ENCODE results near the gene SCUBE1. TPM values are rescaled to one million over a fixed set of nuclear protein-coding genes. Genes with fewer than 3 reads are reported as not detected.

SCUBE1 gene
- total RNA-seq (under 1 TPM; 0.07 to 0.33 TPM), polyA plus RNA-seq (not detected)

DNA sequence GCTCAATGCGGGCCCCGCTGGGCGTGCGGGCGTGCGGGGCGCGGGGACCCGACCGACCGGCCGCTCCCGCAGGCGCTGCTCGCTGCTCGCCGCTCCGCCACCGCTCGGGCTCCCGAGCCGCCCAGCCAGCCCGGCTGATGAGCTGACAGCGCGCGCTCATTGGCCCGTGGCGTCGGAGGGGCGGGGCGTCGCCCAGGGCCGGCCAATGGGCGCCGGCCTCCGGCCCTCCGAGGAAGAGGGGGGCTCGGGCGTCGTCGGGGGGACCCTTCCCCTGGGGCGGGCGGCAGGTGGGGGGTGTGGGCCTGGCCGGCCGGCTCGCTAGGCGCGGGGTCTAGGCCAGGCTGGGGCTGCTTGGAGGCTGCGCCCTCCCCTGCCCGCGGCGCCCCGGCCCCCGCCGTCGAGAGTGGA, at the start of gene SCUBE1:
Gene SCUBE1 (minus strand): TSS at position 111 of the 408 bp plus-strand sequence. CDS start 111 bp downstream, outside the sequence.
- Histone ChIP-seq H3K36me3 (ENCODE audit: insufficient read depth, low read length) (no peaks in the 10 kb centered on the region), H3K4me1 (ENCODE audit: insufficient read depth, low read length) (no peaks in the 10 kb centered on the region), H3K27me3 (ENCODE audit: insufficient read depth, low read length, poor library complexity, severe bottlenecking) (peaks cover 17% of the 10 kb centered on the region), H3K9me3 (ENCODE audit: low read length) (no peaks in the 10 kb centered on the region), H3K4me3 (ENCODE audit: low read length) (no peak within 1 kb of the TSS), H3K27ac (ENCODE audit: low read depth, low read length) (no peak within 1 kb of the TSS)
- H3K4me3 Mint-ChIP-seq, result peak within 1 kb of the TSS in 6 of 7 donors; percentile 31 to 79 (median 51)
- peaks cover 5 to 33% (median 9%) of the 10 kb centered on the region in 3 donors for H3K4me1 Mint-ChIP-seq
- H3K36me3 Mint-ChIP-seq, result peaks cover 0 to 4% (median 0%) of the 10 kb centered on the region in 3 donors
- H3K27ac Mint-ChIP-seq, result no peak within 1 kb of the TSS
- POLR2A ChIA-PET, result no interaction called here
- peak; percentile 6 to 52 (median 22) for DNase-seq
- CTCF ChIA-PET, result no interaction called here
- H3K27me3 Mint-ChIP-seq, result peaks cover 37 to 56% of the 10 kb centered on the region in 2 donors
- H3K9me3 Mint-ChIP-seq, result no peaks in the 10 kb centered on the region

DNA sequence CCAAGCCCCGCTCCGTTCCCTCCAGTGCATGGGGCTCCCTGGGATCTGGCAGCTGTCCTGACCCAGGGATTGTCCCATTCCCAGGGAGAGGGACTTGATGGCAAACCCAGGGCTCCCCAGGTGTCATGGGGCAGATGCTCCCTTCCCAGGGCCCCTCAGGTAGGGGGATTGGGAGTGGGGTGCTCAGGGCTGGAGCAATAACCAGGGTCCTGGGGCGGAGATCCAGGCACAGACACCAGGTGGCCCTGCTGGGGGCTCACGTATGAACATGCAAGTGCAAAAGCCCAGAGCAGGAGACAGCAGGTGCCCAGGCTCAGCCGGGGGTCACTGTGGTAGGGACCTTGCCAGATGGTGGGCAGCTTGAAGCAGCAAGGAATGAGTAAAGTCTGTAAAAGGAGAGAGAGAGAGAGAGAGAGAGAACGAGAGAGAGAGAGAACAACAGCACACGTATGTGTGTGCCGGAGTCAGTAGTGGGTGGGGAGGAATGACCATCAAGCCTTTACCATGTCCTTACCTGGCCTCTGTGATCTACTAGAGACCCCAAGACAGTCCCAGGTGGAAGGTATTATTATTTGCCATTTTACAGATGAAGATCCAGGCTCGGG, 49.3 kb upstream of the SCUBE1 start:
- H3K9me3 ChIP-seq (ENCODE audit: low read length), result no peaks in the 10 kb centered on the region
- Mint-ChIP-seq H3K4me1 (peaks cover 0 to 3% (median 0%) of the 10 kb centered on the region in 3 donors), H3K27ac (peak overlapping the region in 1 of 8 donors; percentile 56), H3K36me3 (no peaks in the 10 kb centered on the region), H3K9me3 (no peaks in the 10 kb centered on the region), H3K27me3 (peaks cover 7 to 14% of the 10 kb centered on the region in 2 donors), H3K4me3 (no peak overlapping the region)
- H3K27ac ChIP-seq (ENCODE audit: low read depth, low read length), result no peak overlapping the region
- no peak for DNase-seq
- no peaks in the 10 kb centered on the region for H3K4me1 ChIP-seq (ENCODE audit: insufficient read depth, low read length)
- ChIA-PET POLR2A (no interaction called here), CTCF (interaction anchor here (1.4 kb wide), 1 partner anchor 120 kb away, joined by 3 read pairs; no protein-coding TSS in a partner anchor)
- no peaks in the 10 kb centered on the region for H3K36me3 ChIP-seq (ENCODE audit: insufficient read depth, low read length)
- H3K4me3 ChIP-seq (ENCODE audit: low read length), result no peak overlapping the region
- peaks cover 4% of the 10 kb centered on the region for H3K27me3 ChIP-seq (ENCODE audit: insufficient read depth, low read length, poor library complexity, severe bottlenecking)

DNA sequence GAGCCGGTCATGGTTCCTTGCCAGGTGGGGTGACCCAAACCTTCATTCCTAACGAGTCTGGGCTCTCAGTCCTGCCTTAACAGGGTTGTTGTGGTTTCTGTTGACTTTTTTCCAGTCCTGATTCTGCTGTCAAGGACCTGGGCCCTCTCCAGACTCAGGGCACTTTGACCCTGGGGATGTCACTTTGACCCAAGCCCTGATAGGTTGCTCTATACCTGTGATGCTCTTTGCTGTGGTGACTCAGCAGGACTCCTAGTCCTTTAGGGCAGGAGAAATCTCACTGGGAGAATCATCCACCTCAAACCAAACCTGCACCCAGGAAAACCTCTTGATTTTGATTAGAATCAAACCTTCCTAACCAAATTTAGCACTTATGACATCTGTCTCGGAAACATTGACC, 48.1 kb upstream of the SCUBE1 start:
- Mint-ChIP-seq H3K36me3 (no peaks in the 10 kb centered on the region), H3K27me3 (peaks cover 10 to 13% of the 10 kb centered on the region in 2 donors), H3K4me1 (peaks cover 0 to 3% (median 0%) of the 10 kb centered on the region in 3 donors), H3K4me3 (no peak overlapping the region), H3K27ac (no peak overlapping the region), H3K9me3 (no peaks in the 10 kb centered on the region)
- ChIA-PET POLR2A (no interaction called here), CTCF (no interaction called here)
- Histone ChIP-seq H3K36me3 (ENCODE audit: insufficient read depth, low read length) (no peaks in the 10 kb centered on the region), H3K27me3 (ENCODE audit: insufficient read depth, low read length, poor library complexity, severe bottlenecking) (peaks cover 7% of the 10 kb centered on the region), H3K4me1 (ENCODE audit: insufficient read depth, low read length) (no peaks in the 10 kb centered on the region), H3K27ac (ENCODE audit: low read depth, low read length) (no peak overlapping the region), H3K9me3 (ENCODE audit: low read length) (no peaks in the 10 kb centered on the region), H3K4me3 (ENCODE audit: low read length) (no peak overlapping the region)
- DNase-seq, result no peak

DNA sequence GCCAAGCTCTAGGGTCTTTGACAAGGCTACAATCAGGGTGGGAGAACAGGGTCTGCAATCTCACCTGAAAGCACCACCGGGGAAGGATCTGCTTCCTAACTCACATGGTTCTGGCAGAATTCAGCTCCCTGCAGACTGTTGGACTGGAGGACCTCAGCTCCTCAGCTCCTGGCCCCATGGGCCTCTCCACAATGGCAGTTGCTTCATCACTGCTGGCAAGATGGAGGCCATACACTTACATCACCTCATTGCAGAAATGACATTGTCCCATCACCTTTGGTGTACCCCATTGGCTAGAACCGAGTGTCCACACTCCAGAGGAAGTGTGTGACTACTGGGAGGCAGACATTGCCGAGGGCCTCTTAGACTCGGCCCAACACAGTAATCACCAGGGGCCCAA, 47.7 kb upstream of the SCUBE1 start:
- POLR2A ChIA-PET, result no interaction called here
- Mint-ChIP-seq H3K27me3 (peaks cover 11 to 15% of the 10 kb centered on the region in 2 donors), H3K27ac (no peak overlapping the region), H3K9me3 (no peaks in the 10 kb centered on the region), H3K4me3 (no peak overlapping the region), H3K36me3 (no peaks in the 10 kb centered on the region), H3K4me1 (peaks cover 2 to 3% (median 2%) of the 10 kb centered on the region in 3 donors)
- H3K4me3 ChIP-seq (ENCODE audit: low read length), result no peak overlapping the region
- CTCF ChIA-PET, result no interaction called here
- no peak overlapping the region for H3K27ac ChIP-seq (ENCODE audit: low read depth, low read length)
- peaks cover 2% of the 10 kb centered on the region for H3K4me1 ChIP-seq (ENCODE audit: insufficient read depth, low read length)
- DNase-seq, result no peak
- no peaks in the 10 kb centered on the region for H3K36me3 ChIP-seq (ENCODE audit: insufficient read depth, low read length)
- peaks cover 7% of the 10 kb centered on the region for H3K27me3 ChIP-seq (ENCODE audit: insufficient read depth, low read length, poor library complexity, severe bottlenecking)
- no peaks in the 10 kb centered on the region for H3K9me3 ChIP-seq (ENCODE audit: low read length)

DNA sequence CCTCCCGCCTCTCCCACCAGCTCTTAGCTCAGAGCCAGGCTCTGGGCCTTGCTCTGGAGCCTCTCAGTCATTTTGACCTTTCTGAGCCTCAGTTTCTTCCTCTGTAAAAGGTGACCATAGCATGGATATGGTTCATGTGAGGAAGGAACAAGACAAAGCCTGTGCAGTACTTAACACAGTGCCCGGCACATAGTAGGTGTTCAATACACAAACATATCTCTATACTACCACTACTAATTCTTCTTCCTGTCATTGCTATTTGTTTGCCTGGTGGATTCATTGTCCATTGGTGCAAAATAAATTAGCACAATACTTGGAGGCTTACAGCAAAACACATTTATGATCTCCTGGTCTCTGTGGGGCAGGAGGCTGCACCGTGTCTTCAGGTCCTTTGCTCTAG, 47.0 kb upstream of the SCUBE1 start:
- Histone ChIP-seq H3K9me3 (ENCODE audit: low read length) (no peaks in the 10 kb centered on the region), H3K4me3 (ENCODE audit: low read length) (no peak overlapping the region), H3K36me3 (ENCODE audit: insufficient read depth, low read length) (no peaks in the 10 kb centered on the region), H3K27ac (ENCODE audit: low read depth, low read length) (no peak overlapping the region), H3K27me3 (ENCODE audit: insufficient read depth, low read length, poor library complexity, severe bottlenecking) (peaks cover 7% of the 10 kb centered on the region), H3K4me1 (ENCODE audit: insufficient read depth, low read length) (peaks cover 3% of the 10 kb centered on the region)
- CTCF ChIA-PET, result no interaction called here
- Mint-ChIP-seq H3K4me3 (no peak overlapping the region), H3K27me3 (peaks cover 15 to 19% of the 10 kb centered on the region in 2 donors), H3K36me3 (no peaks in the 10 kb centered on the region), H3K4me1 (peaks cover 4 to 5% (median 4%) of the 10 kb centered on the region in 3 donors), H3K9me3 (no peaks in the 10 kb centered on the region), H3K27ac (no peak overlapping the region)
- POLR2A ChIA-PET, result no interaction called here
- DNase-seq, result no peak

DNA sequence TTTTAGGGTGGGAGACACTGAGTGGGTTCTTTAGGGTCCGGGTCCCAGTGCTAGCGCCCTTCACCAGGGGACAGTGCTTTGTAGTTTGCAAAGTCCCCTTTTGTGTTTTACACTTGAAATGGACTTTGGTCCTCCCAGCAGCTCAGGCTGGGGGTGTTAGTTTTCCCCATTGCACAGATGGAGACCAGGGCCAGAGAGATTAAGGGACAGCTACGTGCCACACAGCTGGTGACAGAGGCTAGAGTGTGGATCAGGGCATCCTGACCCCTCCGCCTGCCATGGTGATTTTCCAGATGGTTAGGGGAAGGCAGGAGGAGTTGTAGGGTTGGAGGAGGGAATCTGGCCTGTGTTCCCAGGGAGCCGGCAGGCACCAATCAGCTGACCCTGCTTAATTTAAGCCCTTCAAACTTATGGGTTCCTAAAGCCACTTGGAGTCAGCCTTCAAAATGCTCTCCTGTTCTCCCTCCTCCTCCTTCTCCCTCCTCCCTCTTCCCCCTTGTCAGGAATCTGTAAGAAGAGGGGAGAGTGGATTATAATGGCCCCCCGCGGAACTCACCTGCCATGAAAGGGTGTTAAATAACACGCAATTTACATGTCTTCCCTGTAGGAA, 46.2 kb upstream of the SCUBE1 start:
- Mint-ChIP-seq H3K36me3 (no peaks in the 10 kb centered on the region), H3K27ac (no peak overlapping the region), H3K4me3 (no peak overlapping the region), H3K27me3 (peaks cover 17 to 19% of the 10 kb centered on the region in 2 donors), H3K9me3 (no peaks in the 10 kb centered on the region), H3K4me1 (peaks cover 4 to 6% (median 4%) of the 10 kb centered on the region in 3 donors)
- no peak overlapping the region for H3K27ac ChIP-seq (ENCODE audit: low read depth, low read length)
- H3K4me3 ChIP-seq (ENCODE audit: low read length), result no peak overlapping the region
- H3K36me3 ChIP-seq (ENCODE audit: insufficient read depth, low read length), result no peaks in the 10 kb centered on the region
- no peak for DNase-seq
- CTCF ChIA-PET, result interaction anchor here (2.6 to 4.2 kb wide), 2 partner anchors 11 to 15 kb away, joined by 12 to 20 read pairs; no protein-coding TSS in a partner anchor
- peaks cover 3% of the 10 kb centered on the region for H3K4me1 ChIP-seq (ENCODE audit: insufficient read depth, low read length)
- H3K9me3 ChIP-seq (ENCODE audit: low read length), result no peaks in the 10 kb centered on the region
- peaks cover 7% of the 10 kb centered on the region for H3K27me3 ChIP-seq (ENCODE audit: insufficient read depth, low read length, poor library complexity, severe bottlenecking)
- POLR2A ChIA-PET, result no interaction called here

DNA sequence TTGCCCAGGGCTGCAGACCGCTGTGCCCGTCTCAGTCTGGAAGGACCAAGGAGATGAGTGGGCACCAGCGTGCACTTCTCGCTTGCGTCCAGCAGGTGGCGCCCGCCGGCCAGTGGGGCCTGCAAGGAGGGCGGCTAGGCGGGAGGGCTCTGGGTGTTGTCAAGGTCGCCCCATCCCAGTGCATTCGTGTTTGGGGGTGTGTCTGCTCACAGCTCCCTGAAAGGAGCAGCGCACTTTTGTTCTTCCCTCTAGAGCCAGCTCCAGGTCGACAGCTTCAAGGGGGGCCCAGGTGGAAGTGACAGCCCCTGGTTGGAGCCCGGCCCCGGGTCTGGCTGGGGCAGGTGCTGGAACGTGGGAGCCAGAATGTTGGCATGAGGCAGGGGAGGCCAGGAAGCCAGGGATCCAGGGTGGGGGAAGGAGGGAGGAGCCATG, 45.3 kb upstream of the SCUBE1 start:
- peaks cover 3% of the 10 kb centered on the region for H3K4me1 ChIP-seq (ENCODE audit: insufficient read depth, low read length)
- peaks cover 17 to 19% of the 10 kb centered on the region in 2 donors for H3K27me3 Mint-ChIP-seq
- H3K9me3 Mint-ChIP-seq, result no peaks in the 10 kb centered on the region
- H3K4me1 Mint-ChIP-seq, result peaks cover 4 to 8% (median 4%) of the 10 kb centered on the region in 3 donors
- H3K4me3 ChIP-seq (ENCODE audit: low read length), result no peak overlapping the region
- POLR2A ChIA-PET, result no interaction called here
- H3K36me3 Mint-ChIP-seq, result no peaks in the 10 kb centered on the region
- no peaks in the 10 kb centered on the region for H3K9me3 ChIP-seq (ENCODE audit: low read length)
- no peak overlapping the region for H3K27ac ChIP-seq (ENCODE audit: low read depth, low read length)
- no peaks in the 10 kb centered on the region for H3K36me3 ChIP-seq (ENCODE audit: insufficient read depth, low read length)
- peaks cover 7% of the 10 kb centered on the region for H3K27me3 ChIP-seq (ENCODE audit: insufficient read depth, low read length, poor library complexity, severe bottlenecking)
- no peak overlapping the region for H3K4me3 Mint-ChIP-seq
- peak; percentile 43 to 81 (median 64) for DNase-seq
- CTCF ChIA-PET, result interaction anchor here (0.7 to 5.3 kb wide), 12 partner anchors 9 to 1237 kb away, joined by 3 to 48 read pairs (median 3); no protein-coding TSS in a partner anchor
- H3K27ac Mint-ChIP-seq, result no peak overlapping the region

DNA sequence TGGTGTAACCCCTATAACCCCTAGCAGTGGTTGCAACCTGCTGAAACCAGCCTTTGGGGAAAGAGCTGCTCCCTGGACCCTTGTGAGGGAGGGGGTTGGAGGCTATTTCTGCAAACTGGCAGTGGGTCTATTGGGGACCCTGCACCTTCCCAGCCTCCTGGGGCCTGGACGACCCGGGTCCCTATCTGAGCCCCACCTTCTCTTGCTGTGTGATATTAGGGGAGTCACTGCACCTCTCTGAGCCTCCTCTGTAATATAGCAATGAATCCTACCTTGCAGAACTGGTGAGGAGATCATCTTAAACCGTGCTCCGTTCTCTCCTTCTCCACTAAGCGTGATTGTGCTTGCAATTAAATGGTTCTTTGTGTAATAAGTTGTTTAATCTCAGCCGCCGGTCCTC, 44.6 kb upstream of the SCUBE1 start:
- no peaks in the 10 kb centered on the region for H3K36me3 Mint-ChIP-seq
- peaks cover 3% of the 10 kb centered on the region for H3K4me1 ChIP-seq (ENCODE audit: insufficient read depth, low read length)

More for the DNA sequence above, 44.6 kb upstream of the SCUBE1 start:
- POLR2A ChIA-PET, result no interaction called here
- Mint-ChIP-seq H3K27me3 (peaks cover 17 to 19% of the 10 kb centered on the region in 2 donors), H3K4me3 (no peak overlapping the region), H3K27ac (no peak overlapping the region), H3K4me1 (peaks cover 4 to 8% (median 4%) of the 10 kb centered on the region in 3 donors), H3K9me3 (no peaks in the 10 kb centered on the region)
- no peaks in the 10 kb centered on the region for H3K9me3 ChIP-seq (ENCODE audit: low read length)
- CTCF ChIA-PET, result interaction anchor here (0.7 to 5.3 kb wide), 13 partner anchors 9 to 1238 kb away, joined by 3 to 48 read pairs (median 3); no protein-coding TSS in a partner anchor
- H3K27me3 ChIP-seq (ENCODE audit: insufficient read depth, low read length, poor library complexity, severe bottlenecking), result peaks cover 7% of the 10 kb centered on the region
- H3K27ac ChIP-seq (ENCODE audit: low read depth, low read length), result no peak overlapping the region
- no peaks in the 10 kb centered on the region for H3K36me3 ChIP-seq (ENCODE audit: insufficient read depth, low read length)
- no peak overlapping the region for H3K4me3 ChIP-seq (ENCODE audit: low read length)
- DNase-seq, result no peak

Measured in CD8-positive, alpha-beta memory T cell (primary cell).